ENCODE measurements around the gene TSHZ3.

GRCh38 chr19:31351056-31351854, 2.0 kb upstream of the TSHZ3 start:
- no peak for TF ChIP-seq POLR2A (IDR thresholded peaks at IDR 0.05)
- TF ChIP-seq, protein P1, sequence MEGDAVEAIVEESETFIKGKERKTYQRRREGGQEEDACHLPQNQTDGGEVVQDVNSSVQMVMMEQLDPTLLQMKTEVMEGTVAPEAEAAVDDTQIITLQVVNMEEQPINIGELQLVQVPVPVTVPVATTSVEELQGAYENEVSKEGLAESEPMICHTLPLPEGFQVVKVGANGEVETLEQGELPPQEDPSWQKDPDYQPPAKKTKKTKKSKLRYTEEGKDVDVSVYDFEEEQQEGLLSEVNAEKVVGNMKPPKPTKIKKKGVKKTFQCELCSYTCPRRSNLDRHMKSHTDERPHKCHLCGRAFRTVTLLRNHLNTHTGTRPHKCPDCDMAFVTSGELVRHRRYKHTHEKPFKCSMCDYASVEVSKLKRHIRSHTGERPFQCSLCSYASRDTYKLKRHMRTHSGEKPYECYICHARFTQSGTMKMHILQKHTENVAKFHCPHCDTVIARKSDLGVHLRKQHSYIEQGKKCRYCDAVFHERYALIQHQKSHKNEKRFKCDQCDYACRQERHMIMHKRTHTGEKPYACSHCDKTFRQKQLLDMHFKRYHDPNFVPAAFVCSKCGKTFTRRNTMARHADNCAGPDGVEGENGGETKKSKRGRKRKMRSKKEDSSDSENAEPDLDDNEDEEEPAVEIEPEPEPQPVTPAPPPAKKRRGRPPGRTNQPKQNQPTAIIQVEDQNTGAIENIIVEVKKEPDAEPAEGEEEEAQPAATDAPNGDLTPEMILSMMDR (IDR thresholded peaks at IDR 0.05), result no peak

All from heart left ventricle (tissue), 13 donors.